Measurements from ENCODE around the gene HPCAL1.

Gene HPCAL1

GRCh38 chr2:10337449-10338269, 35.0 kb downstream of the HPCAL1 start:
- DNase-seq (ENCODE audit: low read depth): no peak

- no peak for DNase-seq (ENCODE audit: low read depth)
Measured at GRCh38 chr2:10338270-10339188, 35.8 kb downstream of the HPCAL1 start.

- DNase-seq (ENCODE audit: low read depth): no peak
Measured at GRCh38 chr2:10339647-10340592, 37.2 kb downstream of the HPCAL1 start.

GRCh38 chr2:10340593-10340975, 37.9 kb downstream of the HPCAL1 start:
- no peak for DNase-seq (ENCODE audit: low read depth)

GRCh38 chr2:10341193-10341592, 38.5 kb downstream of the HPCAL1 start:
- DNase-seq (ENCODE audit: low read depth): no peak

- no peak for DNase-seq (ENCODE audit: low read depth)
Measured at GRCh38 chr2:10342245-10342951, 39.7 kb downstream of the HPCAL1 start.

- no peak for DNase-seq (ENCODE audit: low read depth)
Measured at GRCh38 chr2:10343191-10343590, 40.5 kb downstream of the HPCAL1 start.

- DNase-seq (ENCODE audit: low read depth): no peak
Measured at GRCh38 chr2:10343658-10344057, 41.0 kb downstream of the HPCAL1 start.

GRCh38 chr2:10344105-10345066, 41.7 kb downstream of the HPCAL1 start:
- DNase-seq (ENCODE audit: low read depth): no peak

GRCh38 chr2:10345126-10345525, 42.4 kb downstream of the HPCAL1 start:
- DNase-seq (ENCODE audit: low read depth): no peak

GRCh38 chr2:10345813-10346212, 43.1 kb downstream of the HPCAL1 start:
- DNase-seq (ENCODE audit: low read depth): no peak

GRCh38 chr2:10346929-10347561, 44.3 kb downstream of the HPCAL1 start:
- DNase-seq (ENCODE audit: low read depth): no peak

- DNase-seq (ENCODE audit: low read depth): no peak
Measured at GRCh38 chr2:10347562-10347948, 44.9 kb downstream of the HPCAL1 start.

GRCh38 chr2:10348891-10349290, 46.2 kb downstream of the HPCAL1 start:
- DNase-seq (ENCODE audit: low read depth): no peak

- DNase-seq (ENCODE audit: low read depth): no peak
Measured at GRCh38 chr2:10350761-10351160, 48.1 kb downstream of the HPCAL1 start.

GRCh38 chr2:10352361-10352760, 49.7 kb downstream of the HPCAL1 start:
- no peak for DNase-seq (ENCODE audit: low read depth)

- DNase-seq (ENCODE audit: low read depth): no peak
Measured at GRCh38 chr2:10352972-10353371, 50.3 kb downstream of the HPCAL1 start.

- no peak for DNase-seq (ENCODE audit: low read depth)
Measured at GRCh38 chr2:10353931-10354330, 51.2 kb downstream of the HPCAL1 start.

- DNase-seq (ENCODE audit: low read depth): no peak
Measured at GRCh38 chr2:10354399-10354798, 51.7 kb downstream of the HPCAL1 start.
